Raji (cell line): Measurements from ENCODE around the gene KIF22.

ENCODE experiments used
- POLR2A ChIP-seq: IDR thresholded peaks from 2 replicates; pipeline ENCODE4 v1.6.1; 2011; ENCODE audit warnings: low read depth, low read length, control low read depth; ENCODE audit not compliant: insufficient read depth

Gene KIF22

GRCh38 chr16:29790183-29790948, at the start of gene KIF22:
Gene KIF22 (plus strand): TSS chr16:29790751. CDS start chr16:29790760, 9 bp downstream.
- peak; percentile 91 for TF ChIP-seq POLR2A

- no peak for TF ChIP-seq POLR2A
Measured at GRCh38 chr16:29742683-29743275, 47.8 kb upstream of the KIF22 start.

- no peak for TF ChIP-seq POLR2A
Measured at GRCh38 chr16:29743475-29743826, 47.1 kb upstream of the KIF22 start.

- TF ChIP-seq POLR2A = no peak
Measured at GRCh38 chr16:29743827-29744531, 46.6 kb upstream of the KIF22 start.

- TF ChIP-seq POLR2A = no peak
Measured at GRCh38 chr16:29744541-29745101, 45.9 kb upstream of the KIF22 start.

- TF ChIP-seq POLR2A = no peak
Measured at GRCh38 chr16:29745121-29745852, 45.3 kb upstream of the KIF22 start.

- peak; percentile 70 for TF ChIP-seq POLR2A
Measured at GRCh38 chr16:29745853-29746345, 44.7 kb upstream of the KIF22 start, which contains the start of gene C16orf54. Gene C16orf54 (minus strand): TSS chr16:29745990. CDS start chr16:29744951, 1,039 bp downstream.

GRCh38 chr16:29747947-29748759, 42.4 kb upstream of the KIF22 start:
- no peak for TF ChIP-seq POLR2A

- no peak for TF ChIP-seq POLR2A
Measured at GRCh38 chr16:29753516-29753915, 37.0 kb upstream of the KIF22 start.

- no peak for TF ChIP-seq POLR2A
Measured at GRCh38 chr16:29756654-29757053, 33.9 kb upstream of the KIF22 start.

- no peak for TF ChIP-seq POLR2A
Measured at GRCh38 chr16:29757950-29758466, 32.5 kb upstream of the KIF22 start.

- no peak for TF ChIP-seq POLR2A
Measured at GRCh38 chr16:29760567-29761279, 29.8 kb upstream of the KIF22 start.

GRCh38 chr16:29761882-29762281, 28.7 kb upstream of the KIF22 start:
- TF ChIP-seq POLR2A = no peak
